Smooth muscle cell (in vitro differentiated cells): Measurements from ENCODE around the gene RNF10. TPM values are rescaled to one million over a fixed set of nuclear protein-coding genes. Genes with fewer than 3 reads are reported as not detected.

Experiments used
- DNase-seq: peaks from one replicate; lab custom pipeline; 2025; ENCODE audit not compliant: unreplicated experiment; lab: John Stamatoyannopoulos, UW
- H2AFZ ChIP-seq: fragments of 200-600 bp; sonication (generic); 2 replicates; pipeline ENCODE4 v1.6.0; 2016; ENCODE audit warnings: antibody characterized with exemption, low read depth, mild to moderate bottlenecking
- H3F3A ChIP-seq: fragments of 200-600 bp; sonication (generic); 2 replicates; pipeline ENCODE4 v1.6.0; 2017; ENCODE audit warnings: antibody characterized with exemption, low read depth
- H3K27ac ChIP-seq: fragments of 200-600 bp; sonication (generic); 2 replicates; pipeline ENCODE4 v1.5.1; 2016; ENCODE audit warnings: low read depth, mild to moderate bottlenecking
- H3K27me3 ChIP-seq: fragments of 200-600 bp; sonication (generic); 2 replicates; pipeline ENCODE4 v1.6.1; 2016; ENCODE audit warnings: low read depth, mild to moderate bottlenecking
- H3K36me3 ChIP-seq: fragments of 200-600 bp; sonication (generic); 2 replicates; pipeline ENCODE4 v1.5.1; 2016; ENCODE audit warnings: low read depth
- H3K4me1 ChIP-seq: fragments of 200-600 bp; sonication (generic); 2 replicates; pipeline ENCODE4 v1.5.1; 2016; ENCODE audit warnings: low read depth
- H3K4me2 ChIP-seq: fragments of 200-600 bp; sonication (generic); 2 replicates; pipeline ENCODE4 v1.6.0; 2016; ENCODE audit warnings: mild to moderate bottlenecking
- H3K4me3 ChIP-seq: fragments of 200-600 bp; sonication (generic); 2 replicates; pipeline ENCODE4 v1.5.1; 2016; ENCODE audit warnings: mild to moderate bottlenecking
- H3K79me2 ChIP-seq: fragments of 200-600 bp; sonication (generic); 2 replicates; pipeline ENCODE4 v1.6.0; 2016; ENCODE audit warnings: low read depth, mild to moderate bottlenecking
- H3K9ac ChIP-seq: fragments of 200-600 bp; sonication (generic); 2 replicates; pipeline ENCODE4 v1.6.0; 2016; ENCODE audit warnings: low read depth
- H3K9me3 ChIP-seq: fragments of 200-600 bp; sonication (generic); replicated peaks from 2 replicates; pipeline ENCODE4 v1.5.1; 2016; ENCODE audit warnings: low read depth
- H4K20me1 ChIP-seq: fragments of 200-600 bp; sonication (generic); 2 replicates; pipeline ENCODE4 v1.6.0; 2016; ENCODE audit warnings: low read depth
- CTCF ChIP-seq: fragments of 200-600 bp; sonication (generic); IDR thresholded peaks from 2 replicates; pipeline ENCODE4 v1.5.1; 2017; ENCODE audit warnings: borderline replicate concordance, mild to moderate bottlenecking, antibody characterized with exemption; ENCODE audit not compliant: insufficient read depth, poor library complexity, severe bottlenecking
- WGBS: methylation state at CpG from one replicate; pipeline ENCODE4 v1.1.7; 2016; ENCODE audit warnings: low lambda C conversion rate; 5-methylcytosine and 5-hydroxymethylcytosine counted together
- polyA plus RNA-seq: library from polyadenylated mRNA; unstranded; fragments of >200 nt; fragmentation: Nextera tagmentation; extraction: Ambion mirVana; gene quantifications from 2 replicates; pipeline ENCODE4 v1.2.1, GENCODE V29; 2016
- total RNA-seq: library from RNA; depleted of rRNA; stranded (reverse); fragments of >200 nt; gene quantifications from 2 replicates; pipeline ENCODE4 v1.2.3, GENCODE V29; 2014

Gene RNF10
- total and polyA plus RNA-seq, 2 experiments from 2014 or later = 63.2 to 115 TPM

- TF ChIP-seq CTCF = no peak
- H3K4me2 ChIP-seq = no peak overlapping the region
- H3K79me2 ChIP-seq = peaks cover 99% of the 10 kb centered on the region
- no peaks in the 10 kb centered on the region for H3K9me3 ChIP-seq
- H3K27me3 ChIP-seq = no peaks in the 10 kb centered on the region
- H4K20me1 ChIP-seq = peaks cover 100% of the 10 kb centered on the region
- WGBS = 64% methylated on average over 3 of the region's 3 CpGs
- H3K4me1 ChIP-seq = peaks cover 27% of the 10 kb centered on the region
- no peak overlapping the region for H2AFZ ChIP-seq
- H3K36me3 ChIP-seq = no peaks in the 10 kb centered on the region
- no peak overlapping the region for H3K9ac ChIP-seq
- no peak overlapping the region for H3K4me3 ChIP-seq
- peaks cover 5% of the 10 kb centered on the region for H3F3A ChIP-seq
- no peak for DNase-seq
- peak overlapping the region; percentile 8 for H3K27ac ChIP-seq
Observed at GRCh38 chr12:120540445-120540844, 6.3 kb downstream of the RNF10 start.

GRCh38 chr12:120542166-120542565 is 8.0 kb downstream of the RNF10 start:
- Histone ChIP-seq H3K9ac (no peak overlapping the region), H3K4me2 (no peak overlapping the region), H4K20me1 (peaks cover 100% of the 10 kb centered on the region), H3K79me2 (peaks cover 99% of the 10 kb centered on the region), H3K27me3 (no peaks in the 10 kb centered on the region), H3K4me1 (peaks cover 11% of the 10 kb centered on the region), H3K36me3 (peaks cover 11% of the 10 kb centered on the region), H3K4me3 (no peak overlapping the region), H2AFZ (no peak overlapping the region), H3K27ac (no peak overlapping the region), H3F3A (no peaks in the 10 kb centered on the region), H3K9me3 (no peaks in the 10 kb centered on the region)
- WGBS = 100% methylated on average over 5 of the region's 5 CpGs
- no peak for TF ChIP-seq CTCF
- no peak for DNase-seq

- WGBS = 96% methylated on average over 3 of the region's 3 CpGs
- Histone ChIP-seq H3K4me2 (no peak overlapping the region), H3K27me3 (no peaks in the 10 kb centered on the region), H2AFZ (no peak overlapping the region), H4K20me1 (peaks cover 99% of the 10 kb centered on the region), H3K9me3 (no peaks in the 10 kb centered on the region), H3K9ac (no peak overlapping the region), H3K4me3 (no peak overlapping the region), H3K79me2 (peaks cover 97% of the 10 kb centered on the region), H3F3A (peaks cover 3% of the 10 kb centered on the region), H3K4me1 (no peaks in the 10 kb centered on the region), H3K27ac (no peak overlapping the region), H3K36me3 (peaks cover 23% of the 10 kb centered on the region)
- DNase-seq = no peak
- TF ChIP-seq CTCF = no peak
Observed at GRCh38 chr12:120544691-120545090, 10.5 kb downstream of the RNF10 start.

GRCh38 chr12:120546050-120546386 is 11.9 kb downstream of the RNF10 start:
- Histone ChIP-seq H3K79me2 (peaks cover 91% of the 10 kb centered on the region), H4K20me1 (peaks cover 99% of the 10 kb centered on the region), H3K4me2 (no peak overlapping the region), H3K27ac (no peak overlapping the region), H3K4me3 (no peak overlapping the region), H3K4me1 (no peaks in the 10 kb centered on the region), H3K9me3 (no peaks in the 10 kb centered on the region), H3K27me3 (no peaks in the 10 kb centered on the region), H2AFZ (no peak overlapping the region), H3K36me3 (peaks cover 23% of the 10 kb centered on the region), H3F3A (peaks cover 3% of the 10 kb centered on the region), H3K9ac (no peak overlapping the region)
- WGBS = 66% methylated on average over 3 of the region's 3 CpGs
- no peak for DNase-seq
- no peak for TF ChIP-seq CTCF
